Stimulated activated effector memory CD8-positive, alpha-beta T cell treated with anti-CD3 and anti-CD28 coated beads, Interleukin-12 subunit alpha, Interleukin-12 subunit beta, amount 100 ng/mL, for 72 hours (primary cell): ENCODE data around the gene SOX9.
A peak's percentile ranks its signal among the peaks of the same experiment; 100 is the strongest.
"Not testable (repeated sequence)": the region's sequence is repeated elsewhere in the genome, so short reads cannot be mapped to it uniquely, and the experiment has no call there.

Experiments used
- ATAC-seq: fragments of 150-1000 bp; cut with Tn5 transposase; 2 replicates; pipeline ENCODE4 v1.10.0; 2021
- DNase-seq, 2 donors: peaks; one replicate each; pipeline ENCODE4 v3.0.0; 2021 to 2022; ENCODE audit warnings: low spot score in 2 of 2
- H3K27ac Mint-ChIP-seq: one replicate; pipeline ENCODE4 v1.8.0; 2022; ENCODE audit warnings: mild to moderate bottlenecking, mixed read lengths
- H3K36me3 Mint-ChIP-seq: one replicate; pipeline ENCODE4 v1.8.0; 2022; ENCODE audit warnings: mild to moderate bottlenecking, mixed read lengths
- H3K4me1 Mint-ChIP-seq: one replicate; pipeline ENCODE4 v1.8.0; 2022; ENCODE audit warnings: mixed read lengths
- H3K4me3 Mint-ChIP-seq: one replicate; pipeline ENCODE4 v1.8.0; 2022; ENCODE audit warnings: mild to moderate bottlenecking, mixed read lengths
- H3K9me3 Mint-ChIP-seq: one replicate; pipeline ENCODE4 v1.8.0; 2022; ENCODE audit warnings: mixed read lengths

Gene SOX9

DNA sequence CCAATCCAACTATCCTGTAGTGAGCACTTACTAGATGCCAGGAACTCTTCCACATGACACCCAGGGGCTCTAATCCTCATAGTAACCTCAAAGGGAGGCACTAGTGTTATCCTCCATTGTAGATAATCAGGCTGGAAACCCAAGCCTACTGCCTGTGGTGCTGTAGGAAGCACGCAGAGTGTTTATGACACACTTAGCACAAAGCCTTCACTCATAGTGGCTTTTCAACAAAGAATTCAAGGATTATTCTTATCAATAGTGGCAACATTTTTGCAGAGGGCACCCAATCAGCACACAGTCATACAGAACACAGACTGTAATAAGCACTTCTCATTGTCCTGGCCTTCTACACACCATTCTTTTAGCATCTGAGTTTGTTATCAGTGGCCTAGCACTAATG lies 18.5 kb upstream of the SOX9 start:
- H3K36me3 Mint-ChIP-seq: no peaks in the 10 kb centered on the region
- H3K4me3 Mint-ChIP-seq: no peak overlapping the region

DNA sequence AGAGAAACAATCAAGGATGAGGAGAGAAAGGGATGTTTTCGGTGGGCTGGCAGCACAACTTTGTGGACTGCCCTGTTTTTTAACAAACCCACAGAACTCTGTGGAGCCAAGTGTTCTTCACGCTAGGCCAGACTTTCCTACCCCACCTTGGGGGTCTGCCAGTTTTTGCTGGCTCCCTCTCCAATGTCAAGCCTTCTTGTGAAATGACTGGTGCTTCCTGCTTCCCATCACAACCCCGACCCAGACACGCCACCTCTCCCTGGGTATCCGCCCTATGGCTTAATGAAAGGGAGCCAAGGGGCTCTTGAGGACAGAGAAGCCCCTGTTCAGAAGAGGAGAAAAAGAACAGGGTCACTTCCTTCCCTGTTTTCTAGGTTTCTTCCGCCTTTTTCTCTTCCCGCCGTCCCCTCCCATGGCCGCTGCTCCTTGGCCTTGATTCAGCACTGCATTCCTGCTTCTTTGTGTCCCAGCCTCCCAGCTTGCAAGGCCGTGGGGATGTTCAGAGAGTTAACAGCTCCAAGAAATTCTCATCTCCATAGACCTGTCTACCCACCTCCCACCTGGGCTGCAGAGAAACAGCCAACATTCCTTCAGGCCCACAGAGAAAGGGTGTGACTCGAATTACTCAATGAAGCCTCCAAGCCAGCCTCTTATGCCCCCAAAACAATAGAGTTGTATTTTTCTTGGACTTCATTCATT lies 16.5 kb upstream of the SOX9 start:
- no peak overlapping the region for H3K27ac Mint-ChIP-seq
- ATAC-seq (no peak), DNase-seq (no peak)
- no peak overlapping the region for H3K4me3 Mint-ChIP-seq
- no peaks in the 10 kb centered on the region for H3K36me3 Mint-ChIP-seq
- peaks cover 9% of the 10 kb centered on the region for H3K9me3 Mint-ChIP-seq
- H3K4me1 Mint-ChIP-seq: no peaks in the 10 kb centered on the region

More for the DNA sequence above, 18.5 kb upstream of the SOX9 start:
- DNase-seq (no peak), ATAC-seq (no peak)
- H3K4me1 Mint-ChIP-seq: no peaks in the 10 kb centered on the region
- peaks cover 13% of the 10 kb centered on the region for H3K9me3 Mint-ChIP-seq
- H3K27ac Mint-ChIP-seq: no peak overlapping the region

DNA sequence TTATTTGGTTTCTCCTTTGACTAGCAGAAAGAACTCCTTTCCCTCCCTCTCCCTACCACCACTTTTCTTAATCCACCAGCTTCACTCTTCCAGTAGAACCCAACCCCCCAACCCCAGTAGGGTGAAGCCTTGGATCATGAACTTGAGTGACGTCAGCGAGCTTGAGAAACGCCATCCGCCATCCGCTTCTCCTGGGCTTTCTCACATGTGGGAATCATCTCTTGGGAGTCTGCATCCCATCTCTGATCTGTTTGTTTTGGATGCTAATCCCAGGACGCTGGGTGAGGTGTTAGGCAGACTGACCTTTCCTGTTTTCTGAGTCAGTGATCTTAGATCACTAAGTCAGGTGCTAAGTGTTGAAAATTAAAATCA lies 16.0 kb upstream of the SOX9 start:
- DNase-seq: no peak
- no peak for ATAC-seq
- no peaks in the 10 kb centered on the region for H3K36me3 Mint-ChIP-seq
- H3K4me1 Mint-ChIP-seq: peaks cover under 1% of the 10 kb centered on the region
- H3K4me3 Mint-ChIP-seq: no peak overlapping the region
- H3K9me3 Mint-ChIP-seq: peaks cover 9% of the 10 kb centered on the region
- H3K27ac Mint-ChIP-seq: no peak overlapping the region

GRCh38 chr17:72107100-72107499 lies 13.7 kb upstream of the SOX9 start:
- DNase-seq: no peak
- no peak for ATAC-seq
- peaks cover 9% of the 10 kb centered on the region for H3K9me3 Mint-ChIP-seq
- no peak overlapping the region for H3K4me3 Mint-ChIP-seq
- no peak overlapping the region for H3K27ac Mint-ChIP-seq
- no peaks in the 10 kb centered on the region for H3K36me3 Mint-ChIP-seq
- H3K4me1 Mint-ChIP-seq: peaks cover 10% of the 10 kb centered on the region

DNA sequence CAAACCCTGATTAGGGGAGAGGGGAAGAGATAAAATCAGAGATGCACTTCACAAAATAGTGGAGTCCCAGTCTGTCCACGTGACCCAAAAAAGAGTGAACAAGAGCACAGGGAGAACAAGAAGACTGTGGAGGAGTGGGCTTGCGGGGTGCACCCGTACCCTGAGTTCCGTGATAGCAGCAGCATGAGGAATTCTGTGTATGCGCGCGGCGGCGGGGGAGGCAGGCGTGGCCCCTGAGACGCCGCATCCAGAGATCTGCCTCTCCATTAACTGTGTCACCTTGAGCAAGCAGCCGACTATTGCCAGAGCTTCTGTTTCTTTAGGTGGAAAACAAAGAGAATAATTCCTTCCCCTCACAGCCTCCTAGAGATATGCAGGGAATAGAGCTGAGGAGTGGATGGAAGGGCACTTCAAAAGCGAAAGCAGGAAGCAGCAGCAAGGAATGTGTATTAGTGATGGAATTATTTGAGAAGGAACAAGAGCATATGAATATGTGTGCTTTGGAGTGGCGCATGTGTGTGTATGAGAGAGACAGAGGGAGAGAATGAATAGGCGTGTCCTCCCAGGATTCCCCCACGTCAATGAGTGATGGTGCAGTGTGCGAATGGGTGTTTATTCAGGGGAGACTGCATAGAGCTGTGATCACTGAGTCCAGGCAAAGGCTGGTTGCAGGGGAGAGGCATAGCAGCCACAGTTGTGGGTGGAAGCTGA lies 10.4 kb upstream of the SOX9 start:
- Mint-ChIP-seq H3K27ac (no peak overlapping the region), H3K36me3 (no peaks in the 10 kb centered on the region), H3K4me3 (no peak overlapping the region), H3K4me1 (peaks cover 10% of the 10 kb centered on the region), H3K9me3 (peaks cover 3% of the 10 kb centered on the region)
- ATAC-seq: no peak
- no peak for DNase-seq

DNA sequence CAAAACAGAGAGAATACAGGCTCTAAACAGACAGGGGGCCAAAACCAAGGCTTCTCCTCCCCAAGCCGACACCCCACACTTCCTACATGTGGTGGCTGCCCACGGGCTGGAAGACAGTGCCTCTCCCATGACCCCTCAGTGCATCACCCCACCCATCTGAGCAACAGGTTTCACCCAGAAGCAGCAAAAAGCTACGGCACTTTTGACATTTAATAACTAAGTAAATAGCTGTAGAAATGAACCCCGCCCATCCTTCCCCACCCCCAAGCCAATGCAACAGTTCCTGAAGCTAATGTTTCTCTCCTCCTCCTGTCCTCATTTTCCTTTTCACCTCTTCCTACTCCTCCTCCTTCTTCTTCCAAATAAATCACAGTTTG lies 9.9 kb upstream of the SOX9 start:
- Mint-ChIP-seq H3K36me3 (no peaks in the 10 kb centered on the region), H3K4me3 (no peak overlapping the region), H3K9me3 (peaks cover 3% of the 10 kb centered on the region), H3K4me1 (peaks cover 10% of the 10 kb centered on the region), H3K27ac (no peak overlapping the region)
- ATAC-seq: no peak
- no peak for DNase-seq

- H3K4me1 Mint-ChIP-seq: peaks cover 10% of the 10 kb centered on the region
- H3K27ac Mint-ChIP-seq: no peak overlapping the region
- H3K4me3 Mint-ChIP-seq: no peak overlapping the region
- ATAC-seq (no peak), DNase-seq (no peak)
- no peaks in the 10 kb centered on the region for H3K36me3 Mint-ChIP-seq
- H3K9me3 Mint-ChIP-seq: peaks cover under 1% of the 10 kb centered on the region
Observed at GRCh38 chr17:72111336-72111923, 9.4 kb upstream of the SOX9 start.

DNA sequence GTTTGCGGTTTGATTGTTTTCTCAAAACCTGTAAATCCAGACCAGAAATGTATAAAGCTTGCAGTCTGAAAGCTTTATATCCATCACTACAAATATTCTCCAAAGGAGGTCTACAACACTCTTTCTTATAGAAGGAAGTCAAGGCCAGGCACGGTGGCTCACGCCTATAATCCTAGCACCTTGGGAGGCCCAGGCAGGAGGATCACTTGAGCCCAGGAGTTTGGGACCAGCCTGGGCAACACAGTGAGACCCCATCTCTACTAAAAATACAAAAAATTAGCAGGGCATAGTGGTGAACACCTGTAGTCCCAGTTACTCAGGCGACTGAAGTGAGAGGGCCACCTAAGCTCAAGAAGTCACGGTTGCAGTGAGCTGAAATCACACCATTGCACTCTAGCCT lies 8.9 kb upstream of the SOX9 start:
- H3K36me3 Mint-ChIP-seq, DNase-seq, H3K4me3 Mint-ChIP-seq, ATAC-seq, H3K4me1 Mint-ChIP-seq, H3K9me3 Mint-ChIP-seq, H3K27ac Mint-ChIP-seq: not testable (repeated sequence)

- ATAC-seq: no peak
- Mint-ChIP-seq H3K4me1 (peaks cover 10% of the 10 kb centered on the region), H3K36me3 (no peaks in the 10 kb centered on the region)
Observed at GRCh38 chr17:72113751-72114150, 7.1 kb upstream of the SOX9 start.

GRCh38 chr17:72115781-72116525 lies 4.9 kb upstream of the SOX9 start:
- Mint-ChIP-seq H3K27ac (no peak overlapping the region), H3K9me3 (no peaks in the 10 kb centered on the region), H3K36me3 (no peaks in the 10 kb centered on the region), H3K4me3 (no peak overlapping the region), H3K4me1 (no peaks in the 10 kb centered on the region)
- ATAC-seq (peak; percentile 16), DNase-seq (no peak)

More at GRCh38 chr17:72113751-72114150, 7.1 kb upstream of the SOX9 start:
- Mint-ChIP-seq H3K27ac (no peak overlapping the region), H3K4me3 (no peak overlapping the region), H3K9me3 (no peaks in the 10 kb centered on the region)
- DNase-seq: no peak

GRCh38 chr17:72116661-72117521 lies 3.9 kb upstream of the SOX9 start:
- ATAC-seq (no peak), DNase-seq (no peak)
- Mint-ChIP-seq H3K9me3 (no peaks in the 10 kb centered on the region), H3K36me3 (no peaks in the 10 kb centered on the region), H3K27ac (no peak overlapping the region), H3K4me3 (no peak overlapping the region), H3K4me1 (no peaks in the 10 kb centered on the region)

- no peak overlapping the region for H3K4me3 Mint-ChIP-seq
- peaks cover under 1% of the 10 kb centered on the region for H3K36me3 Mint-ChIP-seq
- no peak overlapping the region for H3K27ac Mint-ChIP-seq
- no peak for DNase-seq
- H3K4me1 Mint-ChIP-seq: peaks cover under 1% of the 10 kb centered on the region
- H3K9me3 Mint-ChIP-seq: no peaks in the 10 kb centered on the region
- no peak for ATAC-seq
Observed at GRCh38 chr17:72117535-72118334, 3.1 kb upstream of the SOX9 start.

GRCh38 chr17:72118335-72119076 lies 2.3 kb upstream of the SOX9 start:
- Mint-ChIP-seq H3K9me3 (no peaks in the 10 kb centered on the region), H3K27ac (no peak overlapping the region), H3K4me1 (peaks cover 6% of the 10 kb centered on the region), H3K4me3 (no peak overlapping the region), H3K36me3 (peaks cover 6% of the 10 kb centered on the region)
- peak in 1 of 2 donors; percentile 55 for DNase-seq
- ATAC-seq: no peak
